Effector CD8-positive, alpha-beta T cell (primary cell): Measurements from ENCODE around the gene ACYP2.

Experiments
- DNase-seq: peaks from one replicate; lab custom pipeline; 2025; lab: John Stamatoyannopoulos, UW

The ACYP2 gene

GRCh38 chr2:54161660-54162424 lies 46.4 kb downstream of the ACYP2 start:
- DNase-seq: no peak

DNA sequence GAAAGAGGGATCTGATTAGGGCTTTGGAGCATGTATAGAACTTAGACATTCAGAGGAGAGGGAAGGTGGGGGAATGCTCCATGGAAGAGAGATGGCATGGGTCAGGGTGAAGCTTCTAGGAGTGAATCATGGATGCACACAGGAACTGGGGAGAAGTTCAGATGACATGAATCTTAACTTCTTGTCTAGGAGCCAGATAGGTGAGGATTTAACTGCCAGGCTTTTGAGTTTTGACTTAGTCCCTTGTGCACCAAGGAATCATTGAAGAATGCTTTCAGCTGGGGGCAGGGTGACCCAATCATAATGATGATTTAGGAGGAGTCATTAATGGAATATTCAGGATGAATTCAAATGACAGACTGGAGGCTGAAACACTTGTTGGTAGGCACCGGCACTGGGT lies 48.7 kb downstream of the ACYP2 start:
- no peak for DNase-seq

DNA sequence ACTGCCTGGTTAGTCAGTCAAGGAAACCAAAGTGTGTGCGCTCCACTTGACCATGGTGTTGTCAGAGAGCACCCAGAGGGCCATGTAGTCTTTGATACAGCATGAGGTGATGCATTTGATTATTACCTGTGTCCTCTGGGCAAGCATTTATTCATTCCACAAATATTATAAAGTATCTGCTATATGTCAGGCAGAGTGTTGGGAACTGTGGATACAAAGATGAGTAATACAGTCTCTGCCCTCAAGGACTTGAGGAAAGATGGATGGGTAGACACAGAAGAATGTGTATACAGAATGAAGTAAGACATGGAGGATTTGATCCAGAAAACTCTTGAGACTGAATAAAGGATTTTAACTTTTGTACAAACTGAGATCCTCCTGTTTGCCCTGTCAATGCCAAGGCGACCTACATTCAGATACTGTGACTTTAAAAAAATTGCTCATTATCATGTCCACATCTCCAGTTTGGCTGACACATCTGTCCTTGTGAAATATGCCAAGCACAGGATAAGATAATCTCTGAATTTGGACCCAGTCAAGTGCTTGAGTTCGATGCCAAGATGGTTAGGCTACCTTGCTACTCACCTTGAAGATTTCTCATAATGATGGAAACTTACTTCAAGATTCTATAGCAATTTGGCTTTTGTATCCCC lies 50.8 kb downstream of the ACYP2 start:
- DNase-seq: no peak

- DNase-seq: no peak
These were observed 61.2 kb downstream of the ACYP2 start for GRCh38 chr2:54176577-54176976.

GRCh38 chr2:54183281-54183680 lies 67.9 kb downstream of the ACYP2 start:
- DNase-seq: no peak

DNA sequence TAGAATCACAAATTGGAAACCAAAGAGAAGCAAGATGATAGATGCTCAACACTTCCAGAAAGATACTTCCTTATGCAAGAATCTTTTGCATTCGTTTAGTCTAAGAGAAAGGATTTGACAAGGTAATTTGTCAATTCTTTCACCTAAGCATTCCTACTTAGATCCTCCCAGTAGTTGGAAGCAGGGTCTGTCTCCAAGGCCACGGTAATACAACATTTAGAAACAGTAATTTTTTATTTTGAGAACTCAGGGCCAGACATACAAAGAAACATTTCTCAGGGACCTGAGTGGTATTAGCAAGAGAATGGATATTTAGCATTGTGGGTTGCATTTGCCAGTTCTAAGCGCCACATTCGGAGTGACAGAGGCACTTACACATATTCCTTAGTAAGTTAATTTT lies 68.6 kb downstream of the ACYP2 start:
- DNase-seq: no peak

- DNase-seq: no peak
These were observed 69.7 kb downstream of the ACYP2 start for GRCh38 chr2:54185105-54185504.

- no peak for DNase-seq
These were observed 71.9 kb downstream of the ACYP2 start for GRCh38 chr2:54187331-54187730.

- DNase-seq: no peak
These were observed 74.1 kb downstream of the ACYP2 start for GRCh38 chr2:54189539-54189938.

- no peak for DNase-seq
These were observed 76.1 kb downstream of the ACYP2 start for GRCh38 chr2:54191361-54192135.

- no peak for DNase-seq
These were observed 79.6 kb downstream of the ACYP2 start for GRCh38 chr2:54194761-54195750.

GRCh38 chr2:54196646-54197045 lies 81.2 kb downstream of the ACYP2 start:
- no peak for DNase-seq

- no peak for DNase-seq
These were observed 89.1 kb downstream of the ACYP2 start for GRCh38 chr2:54204476-54204875.

DNA sequence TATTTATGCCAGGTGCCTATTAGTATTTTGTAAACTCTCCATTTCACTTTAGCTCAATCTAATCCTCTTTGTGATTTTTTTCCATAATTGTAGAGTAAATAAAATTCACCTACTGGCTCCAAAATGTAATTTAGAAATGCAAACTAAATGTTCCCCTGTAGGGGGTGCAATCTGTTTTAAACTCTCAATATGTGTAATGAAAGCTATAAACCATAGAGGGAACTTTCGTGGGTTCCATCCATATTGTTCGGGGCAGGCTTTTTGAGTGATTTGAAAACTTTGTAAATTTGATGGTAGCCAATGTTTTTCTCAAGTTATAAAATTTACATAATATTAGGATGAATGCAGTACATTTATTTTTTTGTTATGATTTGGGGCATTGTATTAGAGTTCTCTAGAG lies 91.2 kb downstream of the ACYP2 start:
- no peak for DNase-seq

- no peak for DNase-seq
These were observed 92.3 kb downstream of the ACYP2 start for GRCh38 chr2:54207666-54208195.

DNA sequence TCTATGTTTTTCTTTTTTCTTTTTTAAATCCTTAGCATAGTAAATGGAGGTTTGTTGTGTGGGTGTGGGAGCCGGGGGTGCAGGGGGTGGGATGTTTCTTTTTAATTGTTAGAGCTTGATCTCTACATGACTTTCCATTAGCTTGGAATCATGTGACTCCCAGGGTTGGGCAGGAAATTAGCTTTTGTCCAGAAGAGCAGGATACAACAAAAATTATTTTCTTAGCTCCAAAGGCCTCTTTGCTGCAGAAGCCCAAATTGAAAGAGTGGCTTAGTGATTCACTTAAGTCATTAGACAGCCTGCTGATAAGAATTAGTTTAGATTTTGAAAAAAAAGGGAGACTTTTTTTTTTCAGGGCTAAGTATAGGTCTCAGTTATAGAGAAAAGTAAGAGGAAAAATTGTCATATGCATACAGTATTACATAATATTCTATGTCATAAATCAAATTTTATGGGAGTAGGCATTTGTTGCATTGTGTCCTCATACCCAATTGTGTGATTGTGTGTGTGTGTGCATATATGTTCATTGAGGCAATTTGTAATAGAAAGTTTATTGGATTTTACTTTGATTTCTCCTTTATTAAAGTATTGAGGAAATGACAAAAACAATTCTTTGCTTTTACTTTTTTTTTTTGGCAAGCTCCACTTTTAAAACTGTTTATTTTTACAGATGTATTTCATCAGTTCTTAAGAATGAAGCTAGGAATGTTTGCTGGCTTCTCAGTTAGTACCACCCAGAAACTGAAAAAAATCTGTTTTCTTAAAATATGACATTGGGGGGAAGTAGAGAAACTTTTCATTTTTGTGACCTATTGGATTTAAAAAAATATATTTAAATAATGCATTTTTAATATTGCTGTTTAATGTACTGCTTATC lies 93.2 kb downstream of the ACYP2 start:
- DNase-seq: no peak

DNA sequence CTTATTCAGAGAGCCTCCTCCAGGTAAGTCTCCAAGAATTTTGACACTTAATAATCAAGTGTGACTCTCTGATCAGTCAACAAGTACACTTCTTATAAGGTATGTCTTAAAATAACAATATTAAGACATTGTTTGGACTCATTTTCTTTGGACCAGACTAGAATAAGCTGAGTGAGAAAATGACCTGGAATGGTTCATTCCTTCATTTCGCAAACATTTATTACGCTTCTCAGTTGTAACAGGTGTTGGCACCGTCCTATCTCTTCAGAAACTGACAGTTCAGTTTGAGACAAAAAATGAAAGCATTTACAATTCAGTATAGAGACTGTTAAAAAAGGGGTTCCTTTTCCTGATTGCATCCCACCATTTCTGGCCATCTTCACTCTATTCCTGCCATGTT lies 94.0 kb downstream of the ACYP2 start:
- DNase-seq: no peak

DNA sequence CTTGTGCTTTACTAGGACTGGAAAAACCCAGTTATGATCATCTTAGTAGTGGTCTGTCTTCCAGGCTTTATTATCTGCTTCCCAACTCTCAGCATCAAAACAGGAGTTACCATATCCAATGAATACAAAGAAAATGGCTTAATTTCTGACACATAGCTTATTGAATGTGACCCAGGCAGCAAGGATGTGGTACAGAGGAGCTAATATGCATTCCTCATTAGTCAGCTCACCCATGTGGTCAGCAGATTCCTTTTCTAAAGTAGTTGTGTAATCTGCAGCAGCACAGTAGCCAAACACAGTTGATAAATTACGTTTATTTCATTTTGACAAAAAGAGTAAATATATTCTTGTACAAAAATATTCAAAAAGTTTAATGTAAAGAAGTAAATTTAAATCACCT lies 97.0 kb downstream of the ACYP2 start:
- no peak for DNase-seq

DNA sequence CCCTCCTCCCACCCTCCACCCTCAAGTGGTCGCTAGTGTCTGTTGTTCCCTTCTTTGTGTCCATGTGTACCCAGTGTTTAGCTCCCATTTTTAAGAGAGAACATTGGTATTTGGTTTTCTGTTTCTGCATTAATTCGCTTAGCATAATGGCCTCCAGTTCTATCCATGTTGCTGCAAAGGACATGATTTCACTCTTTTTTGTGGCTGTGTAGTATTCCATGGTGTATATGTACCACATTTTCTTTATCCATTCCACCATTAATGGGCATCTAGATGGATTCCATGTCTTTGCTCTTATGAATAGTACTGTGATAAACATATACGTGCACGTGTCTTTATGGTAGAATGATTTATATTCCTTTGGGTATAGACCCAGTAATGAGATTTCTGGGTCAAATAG lies 97.7 kb downstream of the ACYP2 start:
- DNase-seq: no peak

DNA sequence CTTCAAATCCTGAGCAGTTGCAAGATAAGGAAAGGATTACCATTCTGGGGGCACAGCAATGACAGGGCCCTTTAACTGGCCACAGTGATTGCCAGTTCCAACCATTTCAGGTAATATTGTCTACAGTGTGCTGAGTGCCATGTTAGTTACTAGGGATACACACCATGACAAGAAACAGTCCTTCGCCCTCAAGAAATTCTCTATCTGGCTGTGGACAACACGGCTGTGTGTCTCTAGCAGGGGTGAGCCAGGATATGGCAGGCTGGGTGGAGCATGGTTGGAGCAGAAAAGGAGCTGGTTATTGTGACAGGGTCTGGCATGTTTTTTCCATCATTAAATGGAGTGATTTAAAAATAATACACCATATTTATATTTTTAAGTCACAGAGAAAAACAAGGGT lies 109.6 kb downstream of the ACYP2 start:
- no peak for DNase-seq
